T-helper 22 cell (primary cell): ENCODE measurements around the gene POLD4.
A peak's percentile ranks its signal among the peaks of the same experiment; 100 is the strongest.

Experiments used
- DNase-seq: peaks from one replicate; pipeline ENCODE4 v3.0.0-alpha.2; 2020; ENCODE audit warnings: low read depth

Gene POLD4

DNA sequence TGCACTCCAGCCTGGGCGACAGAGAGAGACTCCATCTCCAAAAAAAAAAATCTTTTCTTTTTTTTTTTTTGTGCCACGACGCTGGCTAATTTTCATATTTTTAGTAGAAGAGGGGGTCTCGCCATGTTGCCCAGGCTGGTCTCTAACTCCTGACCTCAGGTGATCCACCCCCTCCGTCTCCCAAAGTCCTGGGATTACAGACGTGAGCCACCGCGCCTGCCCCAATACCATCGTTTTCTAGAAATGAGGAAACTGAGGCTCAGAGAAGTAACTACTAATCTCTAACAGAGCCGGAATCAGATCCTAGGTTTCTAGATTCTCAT lies 36.5 kb downstream of the POLD4 start:
- DNase-seq, result no peak

DNA sequence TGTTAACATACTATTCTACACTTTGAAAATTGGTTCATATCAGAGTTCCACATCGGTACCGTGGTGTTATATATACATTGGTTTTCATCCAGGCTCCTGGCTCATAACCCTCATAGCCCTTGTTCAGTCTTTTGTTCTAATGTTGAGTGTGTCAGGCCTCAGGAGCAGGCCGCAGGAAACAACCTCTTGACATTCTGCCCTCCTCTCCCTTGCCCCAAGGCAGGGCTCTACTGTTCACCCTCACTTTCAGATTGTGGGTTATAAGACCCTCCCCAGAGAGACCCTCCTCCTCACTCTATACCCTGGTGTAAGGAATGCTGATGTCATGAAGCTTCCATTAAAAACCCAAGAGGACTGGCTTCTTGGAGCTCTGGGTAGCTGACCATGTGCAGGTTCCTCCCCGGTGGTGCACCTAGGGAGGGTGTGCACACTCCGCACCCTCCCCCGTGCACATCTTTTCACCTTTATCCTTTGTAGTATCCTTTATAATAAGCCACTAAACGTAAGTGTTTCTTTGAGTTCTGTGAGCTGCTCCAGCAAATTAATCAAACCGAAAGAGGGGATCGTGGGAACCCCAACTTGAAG lies 37.9 kb downstream of the POLD4 start:
- no peak for DNase-seq

- no peak for DNase-seq
Observed at GRCh38 chr11:67314218-67314617, 39.1 kb downstream of the POLD4 start.

DNA sequence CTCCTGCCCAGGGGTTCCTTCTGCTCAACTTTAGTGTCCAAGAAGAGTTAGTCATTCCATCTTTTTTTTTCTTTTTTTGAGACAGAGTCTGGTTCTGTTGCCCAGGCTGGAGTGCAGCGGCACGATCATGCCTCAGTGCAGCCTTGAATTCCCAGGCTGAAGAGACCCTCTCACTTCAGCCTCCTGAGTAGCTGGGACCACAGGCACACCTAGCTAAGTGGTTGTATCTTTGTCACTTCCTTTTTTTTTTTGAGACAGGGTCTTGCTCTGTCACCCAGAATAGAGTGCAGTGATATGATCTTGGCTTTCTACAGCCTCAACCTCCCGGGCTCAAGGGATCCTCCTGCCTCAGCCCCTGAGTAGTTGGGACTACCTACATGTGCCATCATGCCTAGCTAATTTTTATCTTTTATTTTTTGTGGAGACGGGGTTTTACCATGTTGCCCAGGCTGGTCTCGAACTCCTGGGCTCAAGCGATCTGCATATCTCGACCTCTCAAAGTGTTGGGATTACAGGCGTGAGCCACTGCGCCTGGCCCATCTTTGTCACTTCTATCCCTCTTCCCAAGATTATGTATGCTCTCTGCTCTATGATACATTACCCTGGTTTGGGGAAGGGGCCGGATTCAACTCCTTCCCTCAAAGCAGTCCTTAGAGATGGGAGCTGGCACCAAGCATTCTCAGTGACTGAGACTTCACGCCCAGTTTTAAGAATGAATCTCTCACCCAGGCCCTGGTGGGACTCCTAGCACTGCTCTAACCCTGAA lies 40.0 kb downstream of the POLD4 start:
- no peak for DNase-seq

GRCh38 chr11:67312187-67313021 lies 40.9 kb downstream of the POLD4 start:
- DNase-seq, result peak; percentile 46

DNA sequence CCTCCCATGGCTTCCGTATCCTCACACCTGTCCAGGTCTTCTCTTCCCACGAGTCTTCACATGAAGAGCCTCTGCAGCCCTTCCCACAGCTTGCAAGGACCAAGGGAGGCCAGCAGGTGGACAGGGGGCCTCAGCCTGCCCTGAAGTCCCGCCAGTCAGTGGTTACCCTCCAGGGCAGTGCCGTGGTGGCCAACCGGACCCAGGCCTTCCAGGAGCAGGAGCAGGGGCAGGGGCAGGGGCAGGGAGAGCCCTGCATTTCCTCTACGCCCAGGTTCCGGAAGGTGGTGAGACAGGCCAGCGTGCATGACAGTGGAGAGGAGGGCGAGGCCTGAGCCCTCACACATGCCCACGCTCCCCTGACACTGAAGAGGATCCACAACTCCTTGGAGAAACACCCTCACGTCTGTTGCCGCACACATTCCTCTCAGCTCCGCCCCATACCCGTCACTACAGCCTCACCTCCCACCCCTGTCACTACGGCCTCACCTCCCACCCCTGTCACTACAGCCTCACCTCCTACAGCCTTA lies 41.7 kb downstream of the POLD4 start:
- DNase-seq, result no peak

GRCh38 chr11:67311051-67311555 lies 42.2 kb downstream of the POLD4 start:
- DNase-seq, result no peak

DNA sequence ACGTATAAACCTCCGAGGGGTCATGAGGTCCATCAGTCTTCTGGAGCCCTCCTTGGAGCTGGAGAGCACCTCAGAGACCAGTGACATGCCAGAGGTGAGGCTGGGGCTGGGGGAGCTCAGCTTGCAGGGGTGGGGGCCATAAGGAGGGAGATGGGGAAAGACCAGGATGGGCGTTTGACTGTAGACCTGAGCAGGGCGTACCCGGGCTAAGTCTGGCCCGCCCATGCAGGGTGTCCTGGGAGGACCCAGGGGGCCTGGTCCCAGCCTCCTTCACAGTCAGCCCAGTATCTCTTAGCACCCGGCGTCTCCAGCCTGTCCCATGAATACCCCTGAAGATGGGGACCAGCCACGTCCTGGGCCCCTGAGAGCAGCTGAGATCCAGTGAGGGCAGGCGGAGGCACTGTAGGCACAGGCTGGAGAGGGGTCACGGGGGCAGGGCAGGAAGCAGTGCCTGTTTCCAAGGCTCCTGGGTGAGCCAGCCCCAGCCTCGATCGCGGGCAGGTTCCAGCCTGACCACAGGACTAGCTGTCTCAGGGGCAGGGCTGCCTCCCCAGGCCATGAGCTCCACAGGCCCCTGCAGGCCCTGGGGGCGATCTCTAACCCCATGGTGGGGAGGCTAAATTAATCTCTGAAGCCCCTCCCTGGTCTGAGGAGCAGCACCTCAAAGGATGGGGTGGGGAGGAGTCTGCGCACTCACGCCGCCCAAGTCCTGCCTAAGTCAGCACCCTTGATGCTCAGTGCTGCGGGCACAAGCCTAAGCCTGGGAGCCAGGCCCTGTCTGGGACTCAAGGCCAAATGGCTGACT lies 42.9 kb downstream of the POLD4 start:
- DNase-seq, result no peak

DNA sequence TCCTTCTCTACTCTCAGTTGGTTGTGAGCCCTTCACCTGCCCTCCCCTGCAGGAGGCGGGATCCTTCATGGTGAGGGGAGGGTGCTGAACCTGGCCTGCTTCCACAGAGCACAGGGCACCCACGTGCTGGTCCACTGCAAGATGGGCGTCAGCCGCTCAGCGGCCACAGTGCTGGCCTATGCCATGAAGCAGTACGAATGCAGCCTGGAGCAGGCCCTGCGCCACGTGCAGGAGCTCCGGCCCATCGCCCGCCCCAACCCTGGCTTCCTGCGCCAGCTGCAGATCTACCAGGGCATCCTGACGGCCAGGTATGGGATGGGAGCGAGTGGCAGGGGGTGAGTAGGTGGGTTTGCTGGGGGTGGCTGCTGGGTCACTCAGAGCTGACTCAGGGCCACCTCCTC lies 43.7 kb downstream of the POLD4 start:
- DNase-seq, result no peak

DNA sequence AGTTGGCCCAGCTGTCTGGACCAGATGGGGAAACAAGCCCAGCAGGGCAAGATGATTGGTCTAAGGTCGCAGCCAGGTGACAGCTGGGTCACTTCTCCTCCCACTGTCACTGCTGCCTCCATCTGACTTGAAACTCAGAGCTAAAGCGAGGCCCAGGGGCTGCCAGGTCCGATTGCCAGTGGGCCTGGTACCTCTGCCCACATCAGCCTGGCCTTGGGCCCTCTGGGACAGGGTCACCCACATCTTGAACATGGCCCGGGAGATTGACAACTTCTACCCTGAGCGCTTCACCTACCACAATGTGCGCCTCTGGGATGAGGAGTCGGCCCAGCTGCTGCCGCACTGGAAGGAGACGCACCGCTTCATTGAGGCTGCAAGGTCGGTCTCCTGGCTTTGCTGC lies 44.2 kb downstream of the POLD4 start:
- DNase-seq, result no peak

GRCh38 chr11:67308031-67308866 lies 45.1 kb downstream of the POLD4 start:
- DNase-seq, result no peak

DNA sequence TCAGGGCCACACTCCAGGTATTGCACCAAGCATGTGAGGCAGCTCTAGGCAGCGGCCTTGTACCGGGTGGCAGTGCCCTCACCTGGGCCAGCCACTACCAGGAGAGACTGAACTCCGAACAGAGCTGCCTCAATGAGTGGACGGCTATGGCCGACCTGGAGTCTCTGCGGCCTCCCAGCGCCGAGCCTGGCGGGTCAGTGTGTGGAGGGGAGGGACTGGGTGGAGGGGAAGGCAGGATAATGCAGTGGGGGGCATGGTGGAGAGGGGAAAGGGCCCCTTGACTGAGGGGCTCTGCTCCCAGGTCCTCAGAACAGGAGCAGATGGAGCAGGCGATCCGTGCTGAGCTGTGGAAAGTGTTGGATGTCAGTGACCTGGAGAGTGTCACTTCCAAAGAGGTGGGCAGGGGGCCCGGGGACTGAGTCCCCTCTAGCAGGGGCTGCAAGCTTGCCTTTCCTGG lies 45.8 kb downstream of the POLD4 start:
- no peak for DNase-seq

- DNase-seq, result no peak
Observed at GRCh38 chr11:67306769-67307544, 46.4 kb downstream of the POLD4 start.

DNA sequence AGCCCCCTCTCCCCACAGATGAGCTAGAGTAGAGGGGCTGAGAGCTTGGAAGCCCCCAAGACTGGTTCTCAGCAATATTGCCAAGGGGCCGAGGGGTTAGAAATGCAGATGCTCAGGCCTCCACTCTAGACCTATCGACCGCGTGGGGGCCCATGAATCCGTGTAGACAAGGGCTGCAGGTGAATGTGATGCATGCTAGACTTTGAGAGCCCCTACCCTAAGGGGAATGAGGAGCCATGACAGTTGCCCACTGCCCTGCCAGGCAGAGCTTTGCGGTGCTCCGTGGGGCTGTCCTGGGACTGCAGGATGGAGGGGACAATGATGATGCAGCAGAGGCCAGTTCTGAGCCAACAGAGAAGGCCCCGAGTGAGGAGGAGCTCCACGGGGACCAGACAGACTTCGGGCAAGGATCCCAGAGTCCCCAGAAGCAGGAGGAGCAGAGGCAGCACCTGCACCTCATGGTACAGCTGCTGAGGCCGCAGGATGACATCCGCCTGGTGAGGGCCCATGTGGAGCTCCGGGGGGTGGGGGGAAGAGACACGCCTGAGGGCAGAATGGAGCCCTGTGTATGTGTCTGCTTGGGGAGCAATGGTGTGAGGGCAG lies 48.7 kb downstream of the POLD4 start:
- no peak for DNase-seq

GRCh38 chr11:67303835-67304411 lies 49.4 kb downstream of the POLD4 start:
- no peak for DNase-seq

GRCh38 chr11:67303132-67303834 lies 50.1 kb downstream of the POLD4 start, which contains the start of gene SSH3:
SSH3 (plus strand) TSS chr11:67303530; CDS start chr11:67303626, 96 bp downstream.
- DNase-seq, result peak; percentile 34

DNA sequence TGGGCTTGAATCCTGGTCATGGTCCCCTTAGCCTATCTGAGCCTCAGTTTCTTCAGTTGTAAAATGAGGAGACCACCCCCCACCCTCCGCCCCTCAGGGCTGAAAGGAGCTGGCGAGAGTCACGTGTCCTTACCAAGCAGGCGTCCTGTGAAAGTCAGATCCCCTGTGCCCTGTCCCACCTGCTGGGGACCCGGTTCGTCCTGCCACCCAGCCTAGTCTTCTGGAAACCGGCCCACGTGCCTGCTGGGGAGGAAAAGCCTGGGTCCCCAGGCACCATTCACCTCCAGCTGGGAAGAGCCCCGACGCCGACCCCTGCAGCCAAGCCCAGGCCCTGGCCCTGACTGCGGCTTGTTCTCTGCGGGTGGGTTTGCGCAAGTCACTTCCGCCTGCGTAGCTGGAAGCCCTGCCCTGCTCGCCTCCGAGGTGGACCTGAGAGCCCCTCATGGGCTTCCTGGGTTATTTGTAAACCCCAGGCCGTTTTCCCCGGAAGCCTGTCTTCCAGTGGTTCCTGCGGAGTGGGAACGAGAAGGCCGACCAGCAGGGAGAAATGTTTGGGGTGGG lies 50.7 kb downstream of the POLD4 start:
- no peak for DNase-seq

DNA sequence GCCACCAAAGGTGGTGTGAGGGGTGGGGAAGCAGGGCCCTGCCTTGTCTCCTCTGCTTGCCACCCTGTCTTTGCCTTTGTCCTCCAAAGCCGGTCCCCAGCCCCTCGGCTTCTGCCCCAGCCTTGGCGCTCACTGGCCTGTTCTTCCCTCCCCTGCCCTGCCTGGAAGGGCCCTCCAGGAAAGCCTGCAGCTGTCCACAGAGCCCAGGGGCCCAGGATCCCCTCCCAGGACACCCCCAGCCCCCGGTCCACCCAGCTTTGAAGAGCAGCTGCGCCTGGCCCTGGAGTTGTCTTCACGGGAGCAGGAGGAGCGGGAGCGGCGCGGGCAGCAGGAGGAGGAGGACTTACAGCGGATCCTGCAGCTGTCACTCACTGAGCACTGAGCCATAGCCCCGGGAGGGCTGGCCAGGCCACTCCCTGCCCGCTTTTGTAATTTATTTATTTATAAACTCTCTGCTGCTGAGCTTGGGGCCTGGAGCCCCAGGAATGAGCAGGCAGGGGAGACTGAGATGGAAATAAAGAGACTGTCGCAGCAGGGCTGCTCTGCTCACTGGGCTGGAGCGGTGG lies 51.3 kb downstream of the POLD4 start:
- DNase-seq, result no peak
